ENCODE data around the gene ELOVL7. TPM values are rescaled to one million over a fixed set of nuclear protein-coding genes. Genes with fewer than 3 reads are reported as not detected.

ELOVL7 gene
- total RNA-seq, 1 donor from 2014 or later: 41.8 TPM

- H3K27me3 ChIP-seq: no peaks in the 10 kb centered on the region
- H3K9me3 ChIP-seq: no peaks in the 10 kb centered on the region
- no peak for DNase-seq (ENCODE audit: low spot score in 2 of 2)
- intact Hi-C loops (cut with DNase I): no loop called here
- TF ChIP-seq, protein P1, sequence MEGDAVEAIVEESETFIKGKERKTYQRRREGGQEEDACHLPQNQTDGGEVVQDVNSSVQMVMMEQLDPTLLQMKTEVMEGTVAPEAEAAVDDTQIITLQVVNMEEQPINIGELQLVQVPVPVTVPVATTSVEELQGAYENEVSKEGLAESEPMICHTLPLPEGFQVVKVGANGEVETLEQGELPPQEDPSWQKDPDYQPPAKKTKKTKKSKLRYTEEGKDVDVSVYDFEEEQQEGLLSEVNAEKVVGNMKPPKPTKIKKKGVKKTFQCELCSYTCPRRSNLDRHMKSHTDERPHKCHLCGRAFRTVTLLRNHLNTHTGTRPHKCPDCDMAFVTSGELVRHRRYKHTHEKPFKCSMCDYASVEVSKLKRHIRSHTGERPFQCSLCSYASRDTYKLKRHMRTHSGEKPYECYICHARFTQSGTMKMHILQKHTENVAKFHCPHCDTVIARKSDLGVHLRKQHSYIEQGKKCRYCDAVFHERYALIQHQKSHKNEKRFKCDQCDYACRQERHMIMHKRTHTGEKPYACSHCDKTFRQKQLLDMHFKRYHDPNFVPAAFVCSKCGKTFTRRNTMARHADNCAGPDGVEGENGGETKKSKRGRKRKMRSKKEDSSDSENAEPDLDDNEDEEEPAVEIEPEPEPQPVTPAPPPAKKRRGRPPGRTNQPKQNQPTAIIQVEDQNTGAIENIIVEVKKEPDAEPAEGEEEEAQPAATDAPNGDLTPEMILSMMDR (IDR thresholded peaks at IDR 0.05): no peak
- no peaks in the 10 kb centered on the region for H3K4me1 ChIP-seq
- no peaks in the 10 kb centered on the region for H3K36me3 ChIP-seq
- no peak overlapping the region for H3K27ac ChIP-seq
- no peak overlapping the region for H3K4me3 ChIP-seq
Measured at GRCh38 chr5:60789551-60789950, 54.5 kb downstream of the ELOVL7 start.

DNA sequence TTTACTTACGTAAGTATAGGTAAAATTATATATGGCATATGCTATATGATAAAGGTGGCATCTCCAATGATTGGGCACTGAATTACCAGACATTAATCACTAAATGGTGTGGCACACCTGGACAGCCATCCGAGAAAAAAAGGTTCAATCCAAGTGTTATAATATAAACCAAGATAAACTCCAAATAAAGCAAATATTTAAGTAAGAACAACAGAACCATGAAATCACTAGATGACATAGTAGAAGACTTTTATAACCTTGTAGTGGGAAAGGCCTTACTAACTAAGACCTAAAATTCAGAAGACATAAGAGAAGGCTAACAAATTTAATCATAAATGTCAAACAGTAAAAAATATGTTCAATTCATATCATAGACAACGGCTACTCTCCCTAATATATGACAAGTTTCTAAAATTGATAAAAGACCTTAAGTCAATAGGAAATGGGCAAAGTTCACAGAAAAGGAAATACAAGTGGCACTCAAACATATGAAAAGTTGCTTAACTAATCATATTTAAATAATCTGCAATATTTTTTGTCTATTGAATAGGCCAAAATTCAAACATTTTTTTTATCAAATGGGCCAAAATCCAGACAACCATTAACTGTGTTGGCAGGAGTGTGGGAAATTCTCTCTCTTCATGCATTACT is 55.1 kb downstream of the ELOVL7 start:
- TF ChIP-seq, protein P1 (IDR thresholded peaks at IDR 0.05): no peak
- Histone ChIP-seq H3K27me3 (no peaks in the 10 kb centered on the region), H3K9me3 (no peaks in the 10 kb centered on the region), H3K4me1 (no peaks in the 10 kb centered on the region), H3K27ac (no peak overlapping the region), H3K36me3 (no peaks in the 10 kb centered on the region), H3K4me3 (no peak overlapping the region)
- intact Hi-C loops (cut with DNase I): no loop called here
- DNase-seq (ENCODE audit: low spot score in 2 of 2): no peak

GRCh38 chr5:60779466-60779865 is 64.6 kb downstream of the ELOVL7 start:
- H3K4me3 ChIP-seq: no peak overlapping the region
- no peak for DNase-seq (ENCODE audit: low spot score in 2 of 2)
- H3K9me3 ChIP-seq: no peaks in the 10 kb centered on the region
- no peak overlapping the region for H3K27ac ChIP-seq
- no peaks in the 10 kb centered on the region for H3K4me1 ChIP-seq
- H3K27me3 ChIP-seq: no peaks in the 10 kb centered on the region
- H3K36me3 ChIP-seq: no peaks in the 10 kb centered on the region
- TF ChIP-seq, protein P1 (IDR thresholded peaks at IDR 0.05): no peak
- intact Hi-C loops (cut with DNase I): no loop called here

- Histone ChIP-seq H3K27ac (no peak overlapping the region), H3K9me3 (no peaks in the 10 kb centered on the region), H3K4me1 (no peaks in the 10 kb centered on the region), H3K4me3 (no peak overlapping the region), H3K27me3 (no peaks in the 10 kb centered on the region), H3K36me3 (no peaks in the 10 kb centered on the region)
- intact Hi-C loops (cut with DNase I): no loop called here
- TF ChIP-seq, protein P1 (IDR thresholded peaks at IDR 0.05): no peak
- DNase-seq (ENCODE audit: low spot score in 2 of 2): no peak
Measured at GRCh38 chr5:60776343-60776742, 67.7 kb downstream of the ELOVL7 start.

- TF ChIP-seq, protein P1 (IDR thresholded peaks at IDR 0.05): no peak
- Histone ChIP-seq H3K27ac (no peak overlapping the region), H3K36me3 (no peaks in the 10 kb centered on the region), H3K4me3 (no peak overlapping the region), H3K4me1 (no peaks in the 10 kb centered on the region), H3K27me3 (no peaks in the 10 kb centered on the region), H3K9me3 (no peaks in the 10 kb centered on the region)
- intact Hi-C loops (cut with DNase I): no loop called here
- no peak for DNase-seq (ENCODE audit: low spot score in 2 of 2)
Measured at GRCh38 chr5:60765019-60765709, 78.9 kb downstream of the ELOVL7 start.

All from ascending aorta (tissue), 2 donors.